GM21423 (cell line): ENCODE measurements around the gene SLC7A9.

ENCODE experiments used
- ATAC-seq: cut with Tn5 transposase; IDR thresholded peaks from one replicate; pipeline ENCODE4 v1.9.1; 2021; ENCODE audit warnings: mild to moderate bottlenecking, moderate library complexity; ENCODE audit not compliant: unreplicated experiment

SLC7A9 gene

DNA sequence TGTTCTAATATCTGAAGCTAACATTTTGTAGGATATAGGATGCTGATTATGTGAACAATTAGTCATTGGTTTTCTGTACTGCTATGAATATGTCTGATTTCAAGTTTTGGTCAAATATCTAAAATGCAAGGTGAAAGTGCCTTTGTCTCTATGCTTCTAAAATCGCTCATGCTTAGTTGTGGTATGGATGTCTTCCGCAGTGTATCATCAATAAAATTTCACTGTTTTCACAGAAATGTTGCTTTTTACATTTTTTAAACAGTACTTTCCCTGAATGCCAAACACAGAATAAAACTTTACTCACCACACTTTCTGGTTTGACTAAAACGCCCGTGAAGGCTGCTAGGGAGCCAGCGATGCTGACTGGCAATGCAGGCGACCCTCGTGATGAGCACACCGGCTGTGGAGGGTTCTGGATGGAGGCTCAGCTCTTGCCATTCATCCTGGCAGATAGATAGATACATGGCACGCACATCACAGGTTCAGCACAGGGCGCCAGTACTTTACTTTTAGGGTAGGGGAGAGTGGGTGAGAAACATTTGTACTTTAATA, 40.1 kb downstream of the SLC7A9 start:
- ATAC-seq = no peak

DNA sequence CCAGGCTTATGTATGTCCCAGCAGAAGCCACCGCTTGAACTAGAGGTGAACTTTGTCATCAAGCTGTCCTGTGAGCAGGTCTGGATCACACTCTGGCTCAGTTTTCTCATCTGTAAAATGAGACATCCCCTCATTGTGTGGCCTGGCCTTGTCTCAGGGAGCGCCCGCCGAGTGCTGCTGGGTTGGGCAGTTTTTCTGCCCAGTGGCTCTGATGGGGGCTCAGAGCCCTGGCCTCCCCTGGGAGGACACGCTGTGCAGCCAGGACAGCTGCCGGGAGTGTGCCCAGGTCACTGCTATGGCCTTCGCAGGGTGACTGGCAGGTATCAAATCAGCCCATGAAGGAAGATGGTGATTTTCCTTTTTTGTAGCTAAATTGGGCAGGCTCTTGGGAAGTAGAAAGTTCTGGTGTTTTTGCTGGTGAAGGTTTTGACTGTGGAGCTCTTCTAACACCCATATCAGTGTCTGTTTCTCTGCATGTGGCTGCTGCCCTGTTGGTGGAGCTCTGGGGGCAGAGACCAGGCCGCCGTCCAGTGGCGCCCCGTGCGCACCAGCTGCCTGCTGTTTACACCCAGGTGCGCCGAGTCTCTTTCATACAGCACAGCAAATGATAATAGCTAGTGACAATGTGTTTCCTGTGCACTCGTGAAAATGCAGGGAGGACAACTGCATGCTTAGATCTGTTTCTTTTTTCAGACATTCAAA, 40.8 kb downstream of the SLC7A9 start:
- ATAC-seq = no peak

GRCh38 chr19:32828139-32828538, 41.4 kb downstream of the SLC7A9 start:
- no peak for ATAC-seq

DNA sequence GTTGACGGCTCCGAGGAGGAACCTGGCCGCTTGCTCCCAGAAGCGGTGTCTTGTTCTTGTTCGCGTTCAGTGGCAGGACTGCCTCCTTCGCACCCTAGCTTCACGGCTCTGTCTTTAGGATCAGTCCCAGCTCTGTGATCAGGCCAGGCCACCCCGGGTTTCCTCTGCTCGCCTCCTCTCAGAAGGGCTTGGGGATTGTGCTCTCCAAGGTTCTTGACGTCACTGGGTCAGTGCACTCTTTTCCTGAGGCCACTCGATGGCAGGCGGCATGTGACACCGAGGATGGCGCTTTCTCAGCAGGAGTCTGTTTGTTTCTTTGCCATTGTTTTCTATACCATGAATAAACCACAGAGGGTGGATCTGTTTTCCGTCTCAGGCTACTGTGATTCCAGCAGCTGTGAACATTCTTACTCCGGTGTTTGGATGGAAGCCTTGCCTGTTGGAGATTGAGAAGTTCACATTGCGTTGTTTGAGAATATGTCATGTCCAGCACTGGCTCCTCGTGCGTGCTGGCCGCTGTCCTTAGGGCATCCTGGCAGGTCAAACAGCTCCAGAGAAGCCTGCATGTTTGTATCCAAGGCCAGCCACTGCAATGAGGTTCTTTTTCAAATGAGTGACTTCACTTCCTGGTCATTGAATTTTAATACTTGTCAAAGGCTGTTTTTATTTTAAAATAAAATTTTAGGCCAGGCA, 44.5 kb downstream of the SLC7A9 start:
- ATAC-seq = no peak

DNA sequence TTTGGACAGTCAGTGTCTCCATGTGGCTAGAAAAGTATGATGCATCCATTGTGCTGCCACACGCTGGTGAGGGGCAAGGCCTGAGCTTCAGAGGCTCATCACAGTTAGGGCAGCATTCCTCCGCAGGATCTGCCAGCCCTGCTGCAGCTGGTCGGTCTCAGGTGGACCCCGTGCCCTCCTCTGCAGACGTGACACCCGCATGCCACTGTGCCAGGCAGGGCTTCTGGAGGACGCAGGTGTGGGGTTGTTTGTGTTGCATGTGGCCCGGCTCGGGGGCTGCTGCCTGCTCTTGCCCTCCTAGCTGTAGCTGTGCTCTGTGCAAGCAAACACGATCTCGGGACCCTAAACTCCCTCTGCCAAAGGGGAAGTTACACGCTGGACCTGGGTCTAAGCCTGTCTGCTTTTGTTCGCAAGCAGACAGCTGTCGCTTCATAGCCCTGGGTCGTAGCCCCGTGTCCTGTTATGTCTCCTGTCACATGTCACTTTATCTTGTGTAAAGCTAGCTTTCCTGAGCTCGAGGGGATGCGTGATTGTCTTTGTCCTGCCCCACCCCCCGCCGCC, 45.3 kb downstream of the SLC7A9 start:
- no peak for ATAC-seq

DNA sequence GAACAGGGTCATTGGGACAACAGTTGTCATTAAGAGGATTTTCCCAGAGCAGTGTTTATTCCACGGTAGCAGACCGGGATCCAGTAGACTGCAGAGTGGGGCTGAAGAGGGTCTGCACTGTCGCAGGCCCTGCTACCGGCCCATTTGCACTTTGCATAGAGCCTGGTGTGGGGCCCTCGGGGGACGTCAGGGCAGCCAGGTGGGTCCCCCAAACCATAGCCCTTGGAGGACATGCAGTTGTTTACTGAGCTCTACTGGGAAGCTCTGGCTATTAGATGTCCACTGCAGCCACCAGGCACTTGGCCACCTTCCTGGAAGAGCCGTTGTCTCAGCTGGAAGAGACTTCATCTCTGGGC, 45.8 kb downstream of the SLC7A9 start:
- ATAC-seq = no peak

- ATAC-seq = no peak
Observed at GRCh38 chr19:32822916-32823746, 46.4 kb downstream of the SLC7A9 start.

DNA sequence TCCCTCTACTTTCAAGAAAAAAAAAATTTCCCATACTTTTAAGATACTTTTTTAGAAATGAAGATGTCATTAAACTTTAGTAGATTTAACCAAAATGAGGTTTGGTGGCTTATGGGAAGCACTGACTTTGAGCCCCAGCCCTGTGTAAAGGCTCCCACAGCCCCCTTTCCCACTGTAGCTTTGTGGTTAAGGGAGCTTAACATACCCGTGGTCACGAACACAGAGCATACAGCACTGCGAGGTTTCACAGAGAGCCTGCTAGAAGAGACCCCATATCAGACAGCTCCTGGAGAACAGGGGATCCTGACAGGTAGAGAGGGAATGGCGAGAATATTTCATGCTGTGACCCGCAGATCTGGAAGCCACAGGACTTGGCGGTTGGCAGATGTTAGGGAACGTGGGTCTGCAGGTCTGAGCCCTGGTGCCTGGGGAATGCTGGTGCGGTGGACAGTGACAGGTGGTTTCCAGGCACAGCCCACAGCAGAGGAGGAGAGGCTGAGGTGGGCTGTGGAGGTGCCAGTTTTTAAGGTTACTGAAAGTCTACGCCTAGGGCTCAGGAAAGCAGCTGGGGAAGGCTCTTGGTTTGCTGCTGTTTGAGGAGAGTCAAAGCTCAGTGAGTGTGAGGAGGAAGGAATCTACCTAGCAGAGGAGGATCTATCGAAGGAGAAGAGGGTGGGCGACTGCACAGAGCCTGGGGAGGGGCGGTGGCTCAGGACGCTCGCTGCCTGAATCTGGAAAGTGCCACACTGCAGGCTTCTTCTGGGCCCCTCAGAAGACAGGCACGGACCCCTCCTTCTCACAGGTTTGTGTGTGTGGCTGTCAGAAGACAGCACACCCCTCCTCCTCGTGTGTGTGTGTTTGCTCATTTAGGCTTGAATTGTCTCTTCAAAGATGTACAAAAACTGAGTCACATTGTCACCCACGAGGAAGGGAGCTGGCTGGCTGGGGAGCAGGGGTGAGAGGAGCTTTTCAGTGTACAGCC, 49.9 kb downstream of the SLC7A9 start:
- ATAC-seq = no peak

DNA sequence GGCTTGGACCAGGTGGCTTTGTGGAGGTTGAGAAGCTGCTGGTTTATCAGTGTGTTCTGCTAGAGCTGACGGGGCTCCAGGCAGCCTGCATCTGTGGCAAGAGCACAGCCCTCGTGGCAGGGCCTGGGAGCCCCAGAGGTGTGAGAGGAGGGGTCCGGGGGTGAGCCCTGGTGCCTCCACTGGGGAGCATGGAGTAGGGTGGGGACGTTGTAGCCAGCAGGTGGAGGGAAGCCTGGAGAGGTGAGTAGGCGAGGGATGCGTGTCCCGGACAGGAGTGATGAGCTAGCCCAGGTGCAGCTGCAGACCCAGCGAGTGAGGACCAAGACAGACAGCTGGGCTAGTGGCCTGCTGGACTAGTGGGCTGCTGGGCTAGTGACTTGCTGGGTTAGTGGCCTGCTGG, 51.0 kb downstream of the SLC7A9 start:
- no peak for ATAC-seq

GRCh38 chr19:32817569-32818476, 51.7 kb downstream of the SLC7A9 start:
- ATAC-seq = no peak

GRCh38 chr19:32816555-32817099, 52.9 kb downstream of the SLC7A9 start:
- no peak for ATAC-seq

GRCh38 chr19:32814624-32815023, 54.9 kb downstream of the SLC7A9 start:
- ATAC-seq = no peak

DNA sequence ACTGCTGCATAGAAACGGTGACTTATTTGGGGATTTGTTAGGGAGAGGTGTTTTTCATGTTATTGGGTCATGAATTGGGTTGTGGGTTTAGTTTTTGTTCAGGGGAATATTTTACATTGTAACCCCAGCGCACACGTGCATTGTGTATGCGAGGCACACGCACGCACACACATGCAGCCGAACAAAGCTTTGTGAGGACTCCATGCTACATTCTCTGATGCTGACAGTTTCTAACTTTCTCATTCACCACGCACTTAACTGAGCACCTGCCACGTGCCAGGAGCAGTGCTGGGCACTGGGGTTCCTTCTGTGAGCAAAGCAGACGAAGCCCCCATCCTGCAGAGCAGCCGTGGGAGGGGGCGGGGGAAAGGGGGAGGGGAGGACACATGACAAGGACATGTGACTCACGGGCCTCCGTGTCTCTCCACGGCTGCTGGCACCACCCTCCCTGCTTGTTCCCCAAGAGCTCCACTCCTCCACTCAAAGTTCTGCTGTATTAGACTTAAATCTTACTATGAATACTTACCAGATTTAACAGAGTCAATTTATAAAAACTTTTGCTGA, 55.6 kb downstream of the SLC7A9 start:
- no peak for ATAC-seq

DNA sequence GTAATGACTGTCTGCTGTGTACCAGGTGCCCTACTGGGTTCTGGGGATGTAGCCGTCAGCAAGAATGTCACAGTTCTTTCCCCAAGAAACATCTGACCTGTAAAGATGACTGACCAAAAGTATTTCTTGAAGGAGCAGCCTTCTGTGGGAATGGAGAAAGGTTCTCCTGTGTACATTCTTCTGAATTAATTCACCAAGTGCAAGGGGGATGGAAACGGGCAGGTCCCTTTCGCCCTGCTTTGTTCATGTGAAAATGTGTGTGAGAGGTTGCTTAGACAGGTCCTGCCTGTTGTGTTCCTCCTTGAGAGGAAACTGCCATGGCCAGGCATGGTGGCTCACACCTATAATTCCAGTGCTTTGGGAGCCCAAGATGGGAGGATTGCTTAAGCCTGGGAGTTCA, 57.0 kb downstream of the SLC7A9 start:
- no peak for ATAC-seq

- ATAC-seq = no peak
Observed at GRCh38 chr19:32812036-32812435, 57.5 kb downstream of the SLC7A9 start.

GRCh38 chr19:32811151-32811550, 58.4 kb downstream of the SLC7A9 start:
- ATAC-seq = no peak

DNA sequence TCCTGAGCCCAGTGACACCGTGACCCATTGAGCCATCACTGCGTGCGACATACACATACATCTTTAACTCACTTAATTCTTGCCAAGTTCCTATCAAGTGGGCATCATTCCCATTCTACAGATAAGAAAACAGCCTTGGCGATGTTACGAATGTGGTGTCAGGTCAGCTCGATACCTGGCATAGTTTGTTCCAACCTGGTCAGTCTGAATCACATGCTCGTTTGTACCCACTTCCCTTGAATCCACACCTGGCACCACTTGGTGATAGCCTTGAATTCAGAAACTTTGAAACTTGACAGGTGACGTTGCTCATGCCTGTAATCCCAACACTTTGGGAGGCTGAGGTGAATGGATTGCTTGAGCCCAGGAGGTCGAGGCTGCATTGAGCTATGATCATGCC, 59.1 kb downstream of the SLC7A9 start:
- ATAC-seq = no peak

DNA sequence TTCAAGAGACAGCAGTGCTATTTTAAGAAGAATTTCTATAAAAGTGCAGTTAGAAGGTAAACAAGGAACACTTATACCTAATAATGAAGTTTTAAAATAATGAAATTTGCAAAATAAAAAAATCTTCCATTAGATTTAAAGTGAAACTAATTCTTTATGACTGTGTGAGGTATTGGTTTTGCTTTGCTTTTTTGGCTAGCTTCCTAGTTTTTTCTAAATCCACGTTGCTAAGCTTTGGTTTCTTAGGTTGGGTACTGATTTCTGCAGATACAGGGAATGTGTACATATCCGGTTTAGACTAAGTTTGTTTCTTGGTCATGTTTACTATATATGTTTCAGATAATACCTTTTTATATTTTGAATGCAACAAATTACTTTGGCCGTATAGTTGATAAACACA, 59.8 kb downstream of the SLC7A9 start:
- ATAC-seq = no peak
